Activated CD8-positive, alpha-beta T cell treated with anti-CD3 and anti-CD28 coated beads for 36 hours (primary cell): ENCODE results near the gene TPM2. TPM values are rescaled to one million over a fixed set of nuclear protein-coding genes. Genes with fewer than 3 reads are reported as not detected.

ENCODE experiments used
- ATAC-seq: fragments of 200-7000 bp; cut with Tn5 transposase; one replicate; pipeline ENCODE4 v1.10.0; 2021; ENCODE audit warnings: mild to moderate bottlenecking, moderate library complexity
- CTCF ChIA-PET: fragments of 350-600 bp; sonication (Branson Sonifier 250); formaldehyde crosslinking; loops from one replicate; lab custom pipeline; 2021; ENCODE audit warnings: antibody characterized with exemption; lab: Charles Lee
- POLR2A ChIA-PET: fragments of 350-600 bp; sonication (Branson Sonifier 250); formaldehyde crosslinking; loops from one replicate; lab custom pipeline; 2021; ENCODE audit warnings: antibody characterized with exemption; lab: Charles Lee
- DNase-seq: peaks from one replicate; pipeline ENCODE4 v3.0.0-alpha.2; 2020
- H3K27ac Mint-ChIP-seq: one replicate; pipeline ENCODE4 v1.8.0; 2021; ENCODE audit warnings: mild to moderate bottlenecking, mixed read lengths
- H3K27me3 Mint-ChIP-seq: one replicate; pipeline ENCODE4 v1.8.0; 2021; ENCODE audit warnings: mixed read lengths
- H3K36me3 Mint-ChIP-seq: one replicate; pipeline ENCODE4 v1.8.0; 2021; ENCODE audit warnings: low read depth, mixed read lengths
- H3K4me1 Mint-ChIP-seq: one replicate; pipeline ENCODE4 v1.8.0; 2021; ENCODE audit warnings: low read depth, mixed read lengths
- H3K4me3 Mint-ChIP-seq: one replicate; pipeline ENCODE4 v1.8.0; 2021; ENCODE audit warnings: mild to moderate bottlenecking, moderate library complexity, mixed read lengths
- H3K9me3 Mint-ChIP-seq: one replicate; pipeline ENCODE4 v1.8.0; 2021; ENCODE audit warnings: mixed read lengths
- intact Hi-C: fragments of 100-400 bp; cut with micrococcal nuclease; formaldehyde crosslinking; loops from one replicate; pipeline ENCODE4 v1.10.0; 2022
- total RNA-seq, 2 experiments: library from RNA; stranded (reverse); gene quantifications; one replicate each; pipeline ENCODE4 v1.2.3, GENCODE V29; 2021
- TF ChIP-seq, protein P1 (sequence below): fragments of 200-600 bp; IDR thresholded peaks from one replicate; pipeline ENCODE4 v1.8.0; 2022; ENCODE audit warnings: antibody characterized with exemption, mild to moderate bottlenecking

The TPM2 gene
- total RNA-seq, 2 experiments from 2014 or later, result 4.8 to 5.3 TPM

DNA sequence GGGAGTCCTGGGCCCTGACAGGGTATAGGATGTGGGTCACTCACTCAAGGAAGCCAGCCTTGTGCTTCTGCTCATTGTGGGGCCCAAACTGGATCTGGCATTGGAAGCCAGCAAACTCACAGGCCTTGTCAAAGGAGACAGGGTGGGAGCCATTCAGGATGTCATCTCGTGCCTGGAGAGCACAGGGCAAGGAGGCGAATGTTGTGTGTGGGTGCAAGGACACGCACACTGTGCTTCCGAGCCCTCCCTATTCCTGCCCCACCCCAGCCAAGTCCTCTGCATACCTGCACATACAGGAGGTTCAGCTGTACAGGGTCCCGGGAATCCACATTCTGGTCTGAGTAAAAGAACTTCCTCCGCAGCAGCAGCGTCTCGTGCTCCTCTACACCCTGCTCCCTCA is 34.2 kb upstream of the TPM2 start:
- CTCF ChIA-PET, result interaction anchor here (2.1 to 14.0 kb wide), 2 partner anchors 31 to 66 kb away, joined by 5 to 170 read pairs; partner anchors contain the start of genes CCDC107, RMRP and TPM2
- H3K27ac Mint-ChIP-seq, result no peak overlapping the region
- POLR2A ChIA-PET, result no interaction called here
- H3K27me3 Mint-ChIP-seq, result no peaks in the 10 kb centered on the region
- H3K36me3 Mint-ChIP-seq, result peaks cover 39% of the 10 kb centered on the region
- DNase-seq (no peak), ATAC-seq (no peak)
- no peak overlapping the region for H3K4me3 Mint-ChIP-seq
- H3K4me1 Mint-ChIP-seq, result peaks cover 4% of the 10 kb centered on the region
- TF ChIP-seq, protein P1, sequence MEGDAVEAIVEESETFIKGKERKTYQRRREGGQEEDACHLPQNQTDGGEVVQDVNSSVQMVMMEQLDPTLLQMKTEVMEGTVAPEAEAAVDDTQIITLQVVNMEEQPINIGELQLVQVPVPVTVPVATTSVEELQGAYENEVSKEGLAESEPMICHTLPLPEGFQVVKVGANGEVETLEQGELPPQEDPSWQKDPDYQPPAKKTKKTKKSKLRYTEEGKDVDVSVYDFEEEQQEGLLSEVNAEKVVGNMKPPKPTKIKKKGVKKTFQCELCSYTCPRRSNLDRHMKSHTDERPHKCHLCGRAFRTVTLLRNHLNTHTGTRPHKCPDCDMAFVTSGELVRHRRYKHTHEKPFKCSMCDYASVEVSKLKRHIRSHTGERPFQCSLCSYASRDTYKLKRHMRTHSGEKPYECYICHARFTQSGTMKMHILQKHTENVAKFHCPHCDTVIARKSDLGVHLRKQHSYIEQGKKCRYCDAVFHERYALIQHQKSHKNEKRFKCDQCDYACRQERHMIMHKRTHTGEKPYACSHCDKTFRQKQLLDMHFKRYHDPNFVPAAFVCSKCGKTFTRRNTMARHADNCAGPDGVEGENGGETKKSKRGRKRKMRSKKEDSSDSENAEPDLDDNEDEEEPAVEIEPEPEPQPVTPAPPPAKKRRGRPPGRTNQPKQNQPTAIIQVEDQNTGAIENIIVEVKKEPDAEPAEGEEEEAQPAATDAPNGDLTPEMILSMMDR, result no peak
- no peaks in the 10 kb centered on the region for H3K9me3 Mint-ChIP-seq
- intact Hi-C loops, result no loop called here

DNA sequence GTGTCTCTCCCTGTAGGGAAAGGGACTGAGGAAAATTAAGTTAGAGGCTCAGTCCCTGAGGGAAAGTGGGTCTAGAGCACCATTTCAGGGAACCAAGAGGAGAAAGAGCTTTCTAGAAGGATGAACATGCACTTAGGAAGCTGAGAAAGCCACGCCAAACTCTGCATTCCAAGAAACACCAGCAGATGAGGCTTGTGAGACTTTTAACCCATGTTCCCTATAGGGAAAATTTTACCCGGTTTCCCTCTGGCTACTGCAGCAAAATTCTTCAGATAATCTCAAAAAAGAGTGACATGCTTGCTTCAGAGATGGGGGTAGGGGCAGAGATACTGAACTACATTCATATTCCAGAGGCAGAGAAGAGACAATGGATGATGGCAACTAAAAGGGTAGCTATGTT is 33.7 kb upstream of the TPM2 start:
- CTCF ChIA-PET, result interaction anchor here (2.1 to 14.0 kb wide), 2 partner anchors 30 to 65 kb away, joined by 5 to 170 read pairs; partner anchors contain the start of genes CCDC107, RMRP and TPM2
- peaks cover 4% of the 10 kb centered on the region for H3K4me1 Mint-ChIP-seq
- no peak for ATAC-seq
- H3K27ac Mint-ChIP-seq, result no peak overlapping the region
- TF ChIP-seq, protein P1, result no peak
- no peaks in the 10 kb centered on the region for H3K9me3 Mint-ChIP-seq
- peaks cover 40% of the 10 kb centered on the region for H3K36me3 Mint-ChIP-seq
- POLR2A ChIA-PET, result no interaction called here
- no peak for DNase-seq
- intact Hi-C loops, result no loop called here
- H3K27me3 Mint-ChIP-seq, result no peaks in the 10 kb centered on the region
- H3K4me3 Mint-ChIP-seq, result no peak overlapping the region

GRCh38 chr9:35719546-35719945 is 29.8 kb upstream of the TPM2 start:
- ATAC-seq, result no peak
- CTCF ChIA-PET, result interaction anchor here (1.9 to 14.0 kb wide), 2 partner anchors 9 to 26 kb away, joined by 4 to 170 read pairs; partner anchors contain the start of gene TPM2

GRCh38 chr9:35718721-35719511 is 29.2 kb upstream of the TPM2 start:
- H3K4me1 Mint-ChIP-seq, result no peaks in the 10 kb centered on the region
- no peak for DNase-seq
- peaks cover 55% of the 10 kb centered on the region for H3K36me3 Mint-ChIP-seq
- H3K27ac Mint-ChIP-seq, result no peak overlapping the region
- intact Hi-C loops, result no loop called here
- no peak overlapping the region for H3K4me3 Mint-ChIP-seq
- TF ChIP-seq, protein P1, result no peak
- no peaks in the 10 kb centered on the region for H3K27me3 Mint-ChIP-seq
- ChIA-PET POLR2A (interaction anchor here (1.1 kb wide), 1 partner anchor 22 kb away, joined by 4 read pairs; no protein-coding TSS in a partner anchor), CTCF (interaction anchor here (1.9 to 15.2 kb wide), 2 partner anchors 9 to 23 kb away, joined by 4 to 121 read pairs; no protein-coding TSS in a partner anchor)
- H3K9me3 Mint-ChIP-seq, result no peaks in the 10 kb centered on the region
- ATAC-seq, result no peak

More at GRCh38 chr9:35719546-35719945, 29.8 kb upstream of the TPM2 start:
- intact Hi-C loops, result no loop called here
- Mint-ChIP-seq H3K4me3 (no peak overlapping the region), H3K36me3 (peaks cover 55% of the 10 kb centered on the region), H3K27ac (no peak overlapping the region), H3K27me3 (no peaks in the 10 kb centered on the region), H3K9me3 (no peaks in the 10 kb centered on the region), H3K4me1 (no peaks in the 10 kb centered on the region)
- TF ChIP-seq, protein P1, result no peak
- no peak for DNase-seq
- POLR2A ChIA-PET, result interaction anchor here (1.1 kb wide), 1 partner anchor 23 kb away, joined by 4 read pairs; no protein-coding TSS in a partner anchor
